ENCODE results near the gene CHRNB4.

- TF ChIP-seq POLR2A (IDR thresholded peaks at IDR 0.05; ENCODE audit: low read depth, low read length) = no peak
- TF ChIP-seq TAF1 (IDR thresholded peaks at IDR 0.05; ENCODE audit: borderline replicate concordance, low read depth, low read length) = no peak
- TF ChIP-seq POLR2AphosphoS5 (IDR thresholded peaks at IDR 0.05; ENCODE audit: low read depth, low read length) = no peak
These were observed 27.0 kb downstream of the CHRNB4 start for GRCh38 chr15:78614021-78614420.
